AG04450 (cell line): ENCODE data around the gene ARMS2. TPM values are rescaled to one million over a fixed set of nuclear protein-coding genes. Genes with fewer than 3 reads are reported as not detected.

Experiments
- CTCF ChIA-PET: fragments of 300-600, 350-600 bp; formaldehyde crosslinking; extraction: SDS; loops from one replicate; lab custom pipeline; 2022; ENCODE audit warnings: antibody characterized with exemption, inconsistent platforms; lab: Charles Lee
- POLR2A ChIA-PET: fragments of 350-600 bp; formaldehyde crosslinking; extraction: SDS; loops from one replicate; lab custom pipeline; 2021; ENCODE audit warnings: antibody characterized with exemption, inconsistent platforms; lab: Yijun Ruan, JAX
- DNase-seq: peaks from one replicate; pipeline ENCODE4 v3.0.0-alpha.2; 2011; ENCODE audit warnings: low read depth, low spot score
- H3K27ac ChIP-seq: one replicate; pipeline ENCODE4 v1.5.1; 2012; ENCODE audit warnings: low read depth, low read length, control low read depth
- H3K27me3 ChIP-seq: one replicate; pipeline ENCODE4 v1.6.0; 2012; ENCODE audit warnings: low read length; ENCODE audit not compliant: control insufficient read depth, insufficient read depth
- H3K4me3 ChIP-seq: 2 replicates; pipeline ENCODE4 v1.5.1; 2011; ENCODE audit warnings: mild to moderate bottlenecking, low read depth, low read length, control low read depth
- H3K9me3 ChIP-seq: 2 replicates; pipeline ENCODE4 v1.5.1; 2012; ENCODE audit warnings: low read length; ENCODE audit not compliant: control insufficient read depth, insufficient read depth
- polyA plus RNA-seq: library from polyadenylated mRNA; depleted of rRNA; stranded (reverse); fragments of >200 nt; gene quantifications from 2 replicates; pipeline ENCODE4 v1.2.3, GENCODE V29; 2011
- TF ChIP-seq, protein P1 (sequence below): IDR thresholded peaks from 2 replicates; pipeline ENCODE4 v1.5.1; 2011; ENCODE audit warnings: low read depth, low read length, control low read depth, inconsistent platforms

The ARMS2 gene
- polyA plus RNA-seq, 1 experiment = not detected

DNA sequence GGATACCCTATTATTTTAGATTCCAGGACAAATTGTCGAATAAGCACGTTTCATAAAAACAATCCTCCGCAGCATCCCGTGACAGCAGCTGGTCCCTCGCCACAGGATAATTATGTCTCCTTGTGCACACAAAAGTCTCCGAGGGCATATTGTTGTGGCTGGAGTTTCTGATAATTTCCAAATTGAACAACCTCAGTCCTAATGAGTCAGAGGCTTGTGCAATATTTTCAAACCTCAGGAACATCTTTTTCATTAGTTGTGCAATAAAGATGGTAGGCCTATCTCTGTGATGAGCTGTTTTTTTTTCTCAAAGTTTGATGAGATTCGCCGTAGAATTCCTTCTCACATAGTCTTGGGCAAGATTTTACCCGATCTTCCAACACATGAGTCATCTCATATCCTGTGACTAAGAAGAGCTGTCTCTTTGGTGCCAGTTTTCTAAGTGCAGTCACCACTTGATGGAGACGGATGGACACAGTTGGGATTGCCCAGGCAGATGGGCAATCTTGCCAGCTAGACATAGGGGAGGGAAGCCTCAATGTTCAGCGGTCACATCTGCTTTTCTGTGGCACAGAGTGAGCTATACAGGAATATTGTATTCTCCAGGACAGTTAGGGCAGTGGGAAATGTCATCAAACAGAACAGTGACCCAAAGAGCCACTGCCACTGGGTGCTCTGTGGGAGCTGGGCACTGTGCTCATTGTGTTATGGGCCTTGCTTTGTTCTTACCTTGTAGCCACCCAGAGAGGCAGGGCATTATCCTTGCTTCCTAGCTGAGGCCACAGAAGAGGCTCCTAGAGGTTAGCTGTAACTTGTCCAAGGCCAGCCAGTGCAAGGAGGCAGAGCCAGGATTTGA is 14.7 kb downstream of the ARMS2 start:
- CTCF ChIA-PET = interaction anchor here (0.6 to 2.1 kb wide), 5 partner anchors 29 to 189 kb away, joined by 3 to 11 read pairs (median 3); no protein-coding TSS in a partner anchor
- H3K27ac ChIP-seq = peak overlapping the region; percentile 60
- TF ChIP-seq, protein P1, sequence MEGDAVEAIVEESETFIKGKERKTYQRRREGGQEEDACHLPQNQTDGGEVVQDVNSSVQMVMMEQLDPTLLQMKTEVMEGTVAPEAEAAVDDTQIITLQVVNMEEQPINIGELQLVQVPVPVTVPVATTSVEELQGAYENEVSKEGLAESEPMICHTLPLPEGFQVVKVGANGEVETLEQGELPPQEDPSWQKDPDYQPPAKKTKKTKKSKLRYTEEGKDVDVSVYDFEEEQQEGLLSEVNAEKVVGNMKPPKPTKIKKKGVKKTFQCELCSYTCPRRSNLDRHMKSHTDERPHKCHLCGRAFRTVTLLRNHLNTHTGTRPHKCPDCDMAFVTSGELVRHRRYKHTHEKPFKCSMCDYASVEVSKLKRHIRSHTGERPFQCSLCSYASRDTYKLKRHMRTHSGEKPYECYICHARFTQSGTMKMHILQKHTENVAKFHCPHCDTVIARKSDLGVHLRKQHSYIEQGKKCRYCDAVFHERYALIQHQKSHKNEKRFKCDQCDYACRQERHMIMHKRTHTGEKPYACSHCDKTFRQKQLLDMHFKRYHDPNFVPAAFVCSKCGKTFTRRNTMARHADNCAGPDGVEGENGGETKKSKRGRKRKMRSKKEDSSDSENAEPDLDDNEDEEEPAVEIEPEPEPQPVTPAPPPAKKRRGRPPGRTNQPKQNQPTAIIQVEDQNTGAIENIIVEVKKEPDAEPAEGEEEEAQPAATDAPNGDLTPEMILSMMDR = no peak
- DNase-seq = peak; percentile 83
- H3K27me3 ChIP-seq = no peaks in the 10 kb centered on the region
- no peak overlapping the region for H3K4me3 ChIP-seq
- no peaks in the 10 kb centered on the region for H3K9me3 ChIP-seq
- POLR2A ChIA-PET = interaction anchor here (0.6 to 1.6 kb wide), 5 partner anchors 9 to 258 kb away, joined by 3 to 5 read pairs (median 5); partner anchors contain the start of gene PLEKHA1

DNA sequence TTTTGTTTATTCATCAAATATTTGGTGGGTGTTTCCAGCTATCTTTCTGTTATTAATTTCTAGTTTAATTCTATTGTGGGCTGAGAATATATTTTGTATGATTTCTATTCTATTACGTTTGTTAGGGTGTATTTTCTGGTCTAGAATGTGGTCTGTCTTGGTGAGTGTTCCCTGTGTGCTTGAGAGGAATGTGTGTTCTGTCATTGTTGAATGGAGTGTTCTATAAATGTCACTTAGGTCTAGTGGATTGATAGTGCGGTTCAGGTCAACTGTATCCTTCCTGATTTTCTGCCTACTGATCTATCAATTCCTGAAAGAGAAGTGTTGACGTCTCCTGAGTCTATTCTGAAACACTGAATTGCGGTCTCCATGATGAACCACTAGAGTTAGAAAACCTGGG is 15.4 kb downstream of the ARMS2 start:
- no peaks in the 10 kb centered on the region for H3K27me3 ChIP-seq
- TF ChIP-seq, protein P1 = no peak
- H3K9me3 ChIP-seq = no peaks in the 10 kb centered on the region
- H3K4me3 ChIP-seq = no peak overlapping the region
- no peak for DNase-seq
- CTCF ChIA-PET = interaction anchor here (0.6 to 2.1 kb wide), 4 partner anchors 96 to 190 kb away, joined by 3 to 11 read pairs (median 4); no protein-coding TSS in a partner anchor
- no peak overlapping the region for H3K27ac ChIP-seq
- POLR2A ChIA-PET = interaction anchor here (1.6 kb wide), 1 partner anchor 10 kb away, joined by 5 read pairs; no protein-coding TSS in a partner anchor

DNA sequence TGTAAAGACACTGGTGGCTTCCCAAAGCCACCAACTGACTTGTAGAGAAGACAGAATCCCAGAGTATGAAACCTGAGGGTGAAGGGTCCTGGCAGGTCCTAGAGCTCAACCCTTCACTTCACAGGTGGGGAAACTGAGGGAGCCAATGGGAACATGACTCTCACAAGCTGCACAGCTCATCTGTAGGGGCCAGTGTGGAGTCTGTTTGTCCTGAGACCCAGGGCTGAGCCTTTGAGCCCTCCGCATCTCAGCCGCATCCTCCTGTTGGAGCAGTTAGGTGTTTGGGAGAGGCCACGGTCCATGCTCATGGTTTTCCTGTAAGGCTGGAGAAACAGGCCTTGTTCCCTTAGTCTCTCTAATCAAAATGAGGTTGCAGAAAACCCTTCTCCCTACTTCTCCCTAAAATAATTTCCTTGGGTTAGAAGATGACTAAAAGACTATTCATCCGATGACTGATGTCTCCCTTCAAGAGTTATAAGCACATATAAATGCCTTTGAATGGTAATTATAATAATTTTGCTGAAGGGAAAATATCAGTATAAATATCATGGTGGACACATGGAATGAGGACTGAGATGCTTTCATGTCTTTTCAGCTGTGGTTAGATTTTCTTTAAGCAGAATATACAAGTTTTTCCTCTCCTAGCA is 17.2 kb downstream of the ARMS2 start:
- CTCF ChIA-PET = interaction anchor here (1.2 kb wide), 1 partner anchor 174 kb away, joined by 3 read pairs; no protein-coding TSS in a partner anchor
- no peak overlapping the region for H3K27ac ChIP-seq
- TF ChIP-seq, protein P1 = no peak
- no peak for DNase-seq
- no peak overlapping the region for H3K4me3 ChIP-seq
- no peaks in the 10 kb centered on the region for H3K27me3 ChIP-seq
- POLR2A ChIA-PET = no interaction called here
- H3K9me3 ChIP-seq = no peaks in the 10 kb centered on the region

DNA sequence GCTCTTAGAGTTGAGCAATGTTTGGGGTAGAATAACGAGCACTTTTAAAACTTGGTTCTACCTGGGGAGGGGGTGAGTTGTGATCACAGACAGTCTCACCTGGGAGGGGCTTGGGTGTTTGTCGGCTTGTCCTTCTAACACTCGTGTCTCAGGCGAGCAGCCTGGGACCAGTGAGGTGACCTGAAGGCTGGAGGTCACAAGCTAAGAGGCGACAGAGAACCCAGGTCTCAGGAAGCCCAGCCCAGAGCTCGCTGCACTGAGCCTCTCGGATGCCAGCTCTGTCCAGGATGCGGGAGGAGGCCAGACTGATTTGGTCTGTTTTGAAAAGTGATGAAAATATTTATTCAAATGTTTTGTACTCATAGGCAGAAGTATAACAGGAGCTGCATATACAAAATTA is 18.7 kb downstream of the ARMS2 start:
- DNase-seq = no peak
- Histone ChIP-seq H3K27me3 (no peaks in the 10 kb centered on the region), H3K4me3 (no peak overlapping the region), H3K9me3 (no peaks in the 10 kb centered on the region), H3K27ac (no peak overlapping the region)
- CTCF ChIA-PET = interaction anchor here (0.8 to 2.8 kb wide), 2 partner anchors 92 to 174 kb away, joined by 3 to 13 read pairs; no protein-coding TSS in a partner anchor
- POLR2A ChIA-PET = no interaction called here
- TF ChIP-seq, protein P1 = no peak
